ENCODE data around the gene SIGLEC1. TPM values are rescaled to one million over a fixed set of nuclear protein-coding genes. Genes with fewer than 3 reads are reported as not detected.

SIGLEC1 gene
- total and polyA plus RNA-seq, 2 of the 8 experiments (the other 6 are each of a cell fraction or from before 2014, with no cell fraction given) = 0.02 TPM; not detected in 1

- no peak overlapping the region for H2AFZ ChIP-seq (ENCODE audit: low read length)
- no peak overlapping the region for H3K4me3 ChIP-seq (ENCODE audit: extremely low read depth in 1 of 4, insufficient read depth in 2 of 4, low read depth in 3 of 4, low read length in 4 of 4)
- H3K4me1 ChIP-seq (replicated peaks in 1 of 4; ENCODE audit: control insufficient read depth in 3 of 4, insufficient read depth in 4 of 4, low read length in 3 of 4) = no peaks in the 10 kb centered on the region; a peak in 1 of 7 replicates
- no peak overlapping the region for H3K14ac ChIP-seq (ENCODE audit: insufficient read length)
- WGBS, 2 experiments (ENCODE audit: extremely low coverage in 1 of 2, insufficient coverage in 1 of 2, insufficient read length in 1 of 2, insufficient replicate concordance in 2 of 2, low coverage in 1 of 2, low lambda C conversion rate in 2 of 2, missing lambda C conversion rate in 1 of 2) = 93% methylated on average over 11 of the region's 11 CpGs; no CpG with 5 or more reads in 1 of the 2 experiments
- H3K4ac ChIP-seq (replicated peaks; ENCODE audit: insufficient read length, low read depth, low read length) = no peak overlapping the region
- H3K56ac ChIP-seq (replicated peaks; ENCODE audit: insufficient read length, low read depth, low read length) = no peak overlapping the region
- H2BK120ac ChIP-seq (replicated peaks; ENCODE audit: low read depth, low read length) = no peak overlapping the region
- no peak overlapping the region for H4K8ac ChIP-seq (ENCODE audit: extremely low read depth, insufficient read depth, low read length)
- no peak overlapping the region for H2BK15ac ChIP-seq (ENCODE audit: low read length)
- H2BK5ac ChIP-seq (ENCODE audit: low read depth, low read length) = no peak overlapping the region
- H2BK20ac ChIP-seq (ENCODE audit: low read length) = no peak overlapping the region
- H2AK5ac ChIP-seq (ENCODE audit: low read depth, low read length) = no peak overlapping the region
- H3K79me2 ChIP-seq (ENCODE audit: control insufficient read depth in 1 of 2, insufficient read depth in 2 of 2, low read length in 2 of 2) = peaks cover 0 to 5% of the 10 kb centered on the region in 2 experiments; a peak in 1 of 4 replicates
- peaks cover 8% of the 10 kb centered on the region for H3K79me1 ChIP-seq (ENCODE audit: low read depth, low read length)
- no peaks in the 10 kb centered on the region for H3K9me3 ChIP-seq (ENCODE audit: insufficient read depth in 2 of 2, low read depth in 1 of 2, low read length in 1 of 2)
- peaks cover 6 to 17% of the 10 kb centered on the region in 2 experiments for H4K20me1 ChIP-seq (replicated peaks in 1 of 2; ENCODE audit: control insufficient read depth in 1 of 2, insufficient read depth in 2 of 2, low read length in 2 of 2)
- ChIA-PET POLR2A (ENCODE audit: partially characterized antibody) (interaction anchor here (1.1 to 5.9 kb wide), 5 partner anchors 6 to 128 kb away, joined by 3 to 46 read pairs (median 13); partner anchors contain the start of gene ADISSP), CTCF (ENCODE audit: partially characterized antibody) (interaction anchor here (0.6 to 18.6 kb wide), 6 partner anchors 5 to 82 kb away, joined by 3 to 277 read pairs (median 116); partner anchors contain the start of genes ADISSP and HSPA12B)
- no peak overlapping the region for H3K27ac ChIP-seq (ENCODE audit: low read depth, low read length)
- H3K18ac ChIP-seq (ENCODE audit: extremely low read depth, low read length) = no peak overlapping the region
- H3K23ac ChIP-seq (ENCODE audit: insufficient read length) = no peak overlapping the region
- no peak for TF ChIP-seq MAFK (IDR thresholded peaks at IDR 0.05; ENCODE audit: low read depth, low read length)
- no peak for TF ChIP-seq E2F6 (IDR thresholded peaks at IDR 0.05)
- TF ChIP-seq TEAD4 (IDR thresholded peaks at IDR 0.05; ENCODE audit: low read depth, low read length) = no peak
- TF ChIP-seq SIRT6 (IDR thresholded peaks at IDR 0.05; ENCODE audit: low read length) = no peak
- no peak for TF ChIP-seq HDAC2 (IDR thresholded peaks at IDR 0.05; ENCODE audit: borderline replicate concordance in 1 of 2, low read depth in 2 of 2, low read length in 2 of 2)
- TF ChIP-seq RBBP5 (IDR thresholded peaks at IDR 0.05; ENCODE audit: borderline replicate concordance, low read depth, low read length) = no peak
- TF ChIP-seq CEBPB (IDR thresholded peaks at IDR 0.05; ENCODE audit: low read depth, low read length) = no peak
- no peak for TF ChIP-seq JUND (IDR thresholded peaks at IDR 0.05; ENCODE audit: low read length)
- TF ChIP-seq SP1 (IDR thresholded peaks at IDR 0.05; ENCODE audit: low read depth, low read length) = no peak
- no peak for TF ChIP-seq SUZ12 (IDR thresholded peaks at IDR 0.05; ENCODE audit: low read length)
- TF ChIP-seq TCF12 (IDR thresholded peaks at IDR 0.05; ENCODE audit: low read depth, low read length) = no peak
- DNase-seq (ENCODE audit: low read depth in 1 of 2, low spot score in 2 of 2) (no peak), FAIRE-seq (no peak)
- no peak overlapping the region for H4K91ac ChIP-seq (replicated peaks; ENCODE audit: insufficient read length, low read length)
- H3K9ac ChIP-seq (replicated peaks in 1 of 4; ENCODE audit: extremely low read depth in 1 of 4, low read depth in 3 of 4, low read length in 3 of 4) = no peak overlapping the region
- H3K27me3 ChIP-seq (replicated peaks in 1 of 4; ENCODE audit: control insufficient read depth in 3 of 4, extremely low read depth in 1 of 4, insufficient read depth in 3 of 4, low read length in 3 of 4) = no peaks in the 10 kb centered on the region
- H3K23me2 ChIP-seq (ENCODE audit: low read depth, low read length) = no peaks in the 10 kb centered on the region
- no peak overlapping the region for H4K5ac ChIP-seq (ENCODE audit: insufficient read length, low read depth, low read length)
- peaks cover 0 to 15% (median 2%) of the 10 kb centered on the region in 4 experiments; a peak in 5 of 8 replicates for H3K36me3 ChIP-seq (ENCODE audit: control insufficient read depth in 2 of 4, insufficient read depth in 4 of 4, low read length in 3 of 4)
- no peak overlapping the region for H3K4me2 ChIP-seq (ENCODE audit: insufficient read depth in 1 of 2, low read depth in 2 of 2, low read length in 2 of 2)
- no peak overlapping the region for H2BK12ac ChIP-seq (ENCODE audit: low read depth, low read length)
Observed at GRCh38 chr20:3758566-3758965, 46.2 kb upstream of the SIGLEC1 start.

Measured in H1 (cell line).